HepG2 (cell line): ENCODE results near the gene LDAF1. TPM values are rescaled to one million over a fixed set of nuclear protein-coding genes. Genes with fewer than 3 reads are reported as not detected.

ENCODE experiments used
- FIP1L1 ChIP-seq: fragments of 200-400 bp; formaldehyde crosslinking; IDR thresholded peaks from 2 replicates; pipeline ENCODE4 v1.6.1; 2018; ENCODE audit warnings: low read depth, mild to moderate bottlenecking, low read length, moderate library complexity, borderline replicate concordance; ENCODE audit not compliant: insufficient read depth
- FOXJ3 ChIP-seq: sonication (generic); formaldehyde crosslinking; IDR thresholded peaks from 2 replicates; pipeline ENCODE4 v1.4.0; 2020; ENCODE audit warnings: missing genetic modification reagents, mild to moderate bottlenecking, borderline replicate concordance
- HMGXB4 ChIP-seq, 2 experiments: sonication (generic) in 1 of 2; formaldehyde crosslinking in 1 of 2; IDR thresholded peaks; 2 replicates each; pipeline versions ENCODE4 v1.4.0 to v1.6.1; 2018 to 2020; ENCODE audit warnings: missing genetic modification reagents in 2 of 2, borderline replicate concordance in 1 of 2, low read depth in 1 of 2, mild to moderate bottlenecking in 1 of 2, missing biosample characterization in 1 of 2
- PHF5A ChIP-seq: IDR thresholded peaks from one replicate; pipeline ENCODE4 v1.6.1; 2018; ENCODE audit warnings: low read depth, missing genetic modification reagents; ENCODE audit not compliant: unreplicated experiment
- RBFOX2 ChIP-seq: fragments of 200-400 bp; formaldehyde crosslinking; IDR thresholded peaks from 2 replicates; pipeline ENCODE4 v1.6.1; 2017; ENCODE audit warnings: low read depth, mild to moderate bottlenecking, low read length
- ZBTB4 ChIP-seq: sonication (generic); formaldehyde crosslinking; IDR thresholded peaks from 2 replicates; pipeline ENCODE4 v1.4.0; 2020; ENCODE audit warnings: missing genetic modification reagents, mild to moderate bottlenecking, borderline replicate concordance
- ZNF205 ChIP-seq: IDR thresholded peaks from 2 replicates; pipeline ENCODE4 v1.6.1; 2018; ENCODE audit warnings: missing biosample characterization, missing genetic modification reagents
- polyA plus RNA-seq, 8 experiments: library from polyadenylated mRNA; depleted of rRNA in 3 of 8; stranded (reverse) in 7 of 8; unstranded in 1 of 8; fragments of >200 nt; fragmentation: Illumina TruSeq in 4 of 8; extraction: Trizol in 4 of 8; gene quantifications; 2 replicates each; pipeline versions ENCODE4 v1.2.1 to v1.2.3, GENCODE V29; 2011 to 2016; ENCODE audit warnings: low read depth in 4 of 8, missing spikeins in 1 of 8, mixed read lengths in 1 of 8; ENCODE audit not compliant: insufficient read depth in 1 of 8
- total RNA-seq, 5 experiments: library from RNA; depleted of rRNA; stranded (reverse); fragments of >200 nt; fragmentation: Illumina TruSeq; extraction: Trizol; gene quantifications; 2 replicates each; pipeline ENCODE4 v1.2.3, GENCODE V29; 2016; ENCODE audit warnings: low read depth in 1 of 5
- TF ChIP-seq, protein P1 (sequence below): sonication (generic); formaldehyde crosslinking; IDR thresholded peaks from one replicate; pipeline ENCODE4 v1.5.1; 2020; ENCODE audit warnings: mild to moderate bottlenecking, missing genetic modification reagents; ENCODE audit errors: not compliant biosample characterization
- TF ChIP-seq, protein P2 (sequence below): sonication (generic); formaldehyde crosslinking; IDR thresholded peaks from 2 replicates; pipeline ENCODE4 v1.5.0; 2020; ENCODE audit warnings: missing genetic modification reagents

The LDAF1 gene
- total and polyA plus RNA-seq, 2 of the 13 experiments (the other 11 are each of a cell fraction or from before 2014, with no cell fraction given), result 6.3 to 7.5 TPM

DNA sequence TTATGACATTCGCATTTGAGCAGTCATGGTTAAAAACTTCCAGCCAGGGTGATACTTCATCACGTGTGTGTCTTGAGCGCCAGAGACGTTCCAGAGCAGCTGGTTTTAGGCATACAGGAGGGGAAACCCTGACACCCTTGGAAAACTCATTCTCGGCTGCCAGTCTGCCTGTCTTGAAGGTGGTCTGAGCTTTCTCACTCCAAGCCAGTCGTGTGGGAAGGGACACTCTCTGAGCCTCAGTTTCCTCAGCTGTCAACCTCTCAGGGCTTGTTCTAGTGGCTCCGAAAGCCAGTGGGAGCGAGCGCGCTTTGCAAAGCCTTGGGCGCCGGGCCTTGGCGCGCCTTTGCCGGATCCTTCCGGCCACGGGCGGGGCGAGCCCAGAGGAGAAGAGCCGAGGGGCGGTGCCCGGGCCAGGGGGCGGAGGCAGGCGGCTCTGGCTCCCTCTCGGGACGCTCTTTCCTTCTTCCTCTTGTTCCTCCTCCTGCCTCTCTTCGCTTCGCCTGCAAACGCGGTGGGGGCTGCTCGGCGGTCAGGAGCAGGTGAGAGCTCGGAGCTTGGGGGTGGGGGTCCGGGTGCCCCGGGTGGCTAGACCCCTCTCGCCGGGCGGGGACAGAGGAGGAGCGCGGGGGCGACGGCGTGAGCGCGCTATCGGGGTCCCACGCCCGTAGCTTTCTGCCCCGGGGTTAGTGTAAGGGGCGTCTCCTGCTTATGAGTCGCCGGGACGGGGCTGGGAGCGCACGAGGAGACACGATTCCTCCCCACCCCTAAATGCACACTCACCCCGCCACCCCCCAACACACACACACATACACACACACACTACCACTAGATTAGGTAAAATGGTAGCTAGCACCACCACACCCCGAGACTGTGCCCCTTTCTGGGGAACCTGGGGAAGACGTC is at the start of gene LDAF1 (continued):
- TF ChIP-seq ZBTB4 (CRISPR knock-in tag) (no peak), PHF5A (CRISPR knock-in tag) (no peak), FIP1L1 (no peak), ZNF205 (CRISPR knock-in tag) (no peak), HMGXB4 (CRISPR knock-in tag; IDR thresholded peaks at IDR 0.05; ENCODE audit: borderline replicate concordance in 1 of 2, low read depth in 1 of 2) (peak in 1 of 2 experiments; percentile 67; a peak in 1 of 4 replicates), FOXJ3 (CRISPR knock-in tag) (no peak), RBFOX2 (0 out of 2 replicates have a peak, but pooled peaks have one; percentile 37)
- TF ChIP-seq, protein P1, sequence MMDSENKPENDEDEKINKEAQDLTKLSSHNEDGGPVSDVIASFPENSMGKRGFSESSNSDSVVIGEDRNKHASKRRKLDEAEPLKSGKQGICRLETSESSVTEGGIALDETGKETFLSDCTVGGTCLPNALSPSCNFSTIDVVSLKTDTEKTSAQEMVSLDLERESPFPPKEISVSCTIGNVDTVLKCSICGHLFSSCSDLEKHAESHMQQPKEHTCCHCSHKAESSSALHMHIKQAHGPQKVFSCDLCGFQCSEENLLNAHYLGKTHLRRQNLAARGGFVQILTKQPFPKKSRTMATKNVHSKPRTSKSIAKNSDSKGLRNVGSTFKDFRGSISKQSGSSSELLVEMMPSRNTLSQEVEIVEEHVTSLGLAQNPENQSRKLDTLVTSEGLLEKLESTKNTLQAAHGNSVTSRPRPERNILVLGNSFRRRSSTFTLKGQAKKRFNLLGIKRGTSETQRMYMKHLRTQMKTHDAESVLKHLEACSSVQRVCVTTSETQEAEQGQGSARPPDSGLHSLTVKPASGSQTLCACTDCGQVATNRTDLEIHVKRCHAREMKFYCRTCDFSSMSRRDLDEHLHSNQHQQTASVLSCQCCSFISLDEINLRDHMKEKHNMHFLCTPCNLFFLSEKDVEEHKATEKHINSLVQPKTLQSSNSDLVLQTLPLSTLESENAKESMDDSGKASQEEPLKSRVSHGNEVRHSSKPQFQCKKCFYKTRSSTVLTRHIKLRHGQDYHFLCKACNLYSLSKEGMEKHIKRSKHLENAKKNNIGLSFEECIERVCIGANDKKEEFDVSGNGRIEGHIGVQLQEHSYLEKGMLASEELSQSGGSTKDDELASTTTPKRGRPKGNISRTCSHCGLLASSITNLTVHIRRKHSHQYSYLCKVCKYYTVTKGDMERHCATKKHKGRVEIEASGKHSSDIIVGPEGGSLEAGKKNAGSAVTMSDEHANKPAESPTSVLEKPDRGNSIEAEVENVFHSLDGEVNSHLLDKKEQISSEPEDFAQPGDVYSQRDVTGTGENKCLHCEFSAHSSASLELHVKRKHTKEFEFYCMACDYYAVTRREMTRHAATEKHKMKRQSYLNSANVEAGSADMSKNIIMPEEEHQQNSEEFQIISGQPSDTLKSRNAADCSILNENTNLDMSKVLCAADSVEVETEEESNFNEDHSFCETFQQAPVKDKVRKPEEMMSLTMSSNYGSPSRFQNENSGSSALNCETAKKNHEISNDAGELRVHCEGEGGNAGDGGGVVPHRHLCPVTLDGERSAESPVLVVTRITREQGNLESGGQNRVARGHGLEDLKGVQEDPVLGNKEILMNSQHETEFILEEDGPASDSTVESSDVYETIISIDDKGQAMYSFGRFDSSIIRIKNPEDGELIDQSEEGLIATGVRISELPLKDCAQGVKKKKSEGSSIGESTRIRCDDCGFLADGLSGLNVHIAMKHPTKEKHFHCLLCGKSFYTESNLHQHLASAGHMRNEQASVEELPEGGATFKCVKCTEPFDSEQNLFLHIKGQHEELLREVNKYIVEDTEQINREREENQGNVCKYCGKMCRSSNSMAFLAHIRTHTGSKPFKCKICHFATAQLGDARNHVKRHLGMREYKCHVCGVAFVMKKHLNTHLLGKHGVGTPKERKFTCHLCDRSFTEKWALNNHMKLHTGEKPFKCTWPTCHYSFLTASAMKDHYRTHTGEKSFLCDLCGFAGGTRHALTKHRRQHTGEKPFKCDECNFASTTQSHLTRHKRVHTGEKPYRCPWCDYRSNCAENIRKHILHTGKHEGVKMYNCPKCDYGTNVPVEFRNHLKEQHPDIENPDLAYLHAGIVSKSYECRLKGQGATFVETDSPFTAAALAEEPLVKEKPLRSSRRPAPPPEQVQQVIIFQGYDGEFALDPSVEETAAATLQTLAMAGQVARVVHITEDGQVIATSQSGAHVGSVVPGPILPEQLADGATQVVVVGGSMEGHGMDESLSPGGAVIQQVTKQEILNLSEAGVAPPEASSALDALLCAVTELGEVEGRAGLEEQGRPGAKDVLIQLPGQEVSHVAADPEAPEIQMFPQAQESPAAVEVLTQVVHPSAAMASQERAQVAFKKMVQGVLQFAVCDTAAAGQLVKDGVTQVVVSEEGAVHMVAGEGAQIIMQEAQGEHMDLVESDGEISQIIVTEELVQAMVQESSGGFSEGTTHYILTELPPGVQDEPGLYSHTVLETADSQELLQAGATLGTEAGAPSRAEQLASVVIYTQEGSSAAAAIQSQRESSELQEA (CRISPR knock-in tag), result peak; percentile 74
- TF ChIP-seq, protein P2, sequence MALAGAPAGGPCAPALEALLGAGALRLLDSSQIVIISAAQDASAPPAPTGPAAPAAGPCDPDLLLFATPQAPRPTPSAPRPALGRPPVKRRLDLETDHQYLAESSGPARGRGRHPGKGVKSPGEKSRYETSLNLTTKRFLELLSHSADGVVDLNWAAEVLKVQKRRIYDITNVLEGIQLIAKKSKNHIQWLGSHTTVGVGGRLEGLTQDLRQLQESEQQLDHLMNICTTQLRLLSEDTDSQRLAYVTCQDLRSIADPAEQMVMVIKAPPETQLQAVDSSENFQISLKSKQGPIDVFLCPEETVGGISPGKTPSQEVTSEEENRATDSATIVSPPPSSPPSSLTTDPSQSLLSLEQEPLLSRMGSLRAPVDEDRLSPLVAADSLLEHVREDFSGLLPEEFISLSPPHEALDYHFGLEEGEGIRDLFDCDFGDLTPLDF, result no peak
